ENCODE data around the gene HIVEP1.

HIVEP1 gene

GRCh38 chr6:12200015-12200564 is 188.0 kb downstream of the HIVEP1 start:
- DNase-seq: no peak

GRCh38 chr6:12200761-12201160 is 188.6 kb downstream of the HIVEP1 start:
- DNase-seq: no peak

- no peak for DNase-seq
Observed at GRCh38 chr6:12203001-12203400, 190.9 kb downstream of the HIVEP1 start.

- DNase-seq: no peak
Observed at GRCh38 chr6:12208190-12208589, 196.1 kb downstream of the HIVEP1 start.

- DNase-seq: no peak
Observed at GRCh38 chr6:12208673-12209072, 196.6 kb downstream of the HIVEP1 start.
